ENCODE data around the gene PDGFA.
"Not testable (repeated sequence)": the region's sequence is repeated elsewhere in the genome, so short reads cannot be mapped to it uniquely, and the experiment has no call there.

Gene PDGFA

DNA sequence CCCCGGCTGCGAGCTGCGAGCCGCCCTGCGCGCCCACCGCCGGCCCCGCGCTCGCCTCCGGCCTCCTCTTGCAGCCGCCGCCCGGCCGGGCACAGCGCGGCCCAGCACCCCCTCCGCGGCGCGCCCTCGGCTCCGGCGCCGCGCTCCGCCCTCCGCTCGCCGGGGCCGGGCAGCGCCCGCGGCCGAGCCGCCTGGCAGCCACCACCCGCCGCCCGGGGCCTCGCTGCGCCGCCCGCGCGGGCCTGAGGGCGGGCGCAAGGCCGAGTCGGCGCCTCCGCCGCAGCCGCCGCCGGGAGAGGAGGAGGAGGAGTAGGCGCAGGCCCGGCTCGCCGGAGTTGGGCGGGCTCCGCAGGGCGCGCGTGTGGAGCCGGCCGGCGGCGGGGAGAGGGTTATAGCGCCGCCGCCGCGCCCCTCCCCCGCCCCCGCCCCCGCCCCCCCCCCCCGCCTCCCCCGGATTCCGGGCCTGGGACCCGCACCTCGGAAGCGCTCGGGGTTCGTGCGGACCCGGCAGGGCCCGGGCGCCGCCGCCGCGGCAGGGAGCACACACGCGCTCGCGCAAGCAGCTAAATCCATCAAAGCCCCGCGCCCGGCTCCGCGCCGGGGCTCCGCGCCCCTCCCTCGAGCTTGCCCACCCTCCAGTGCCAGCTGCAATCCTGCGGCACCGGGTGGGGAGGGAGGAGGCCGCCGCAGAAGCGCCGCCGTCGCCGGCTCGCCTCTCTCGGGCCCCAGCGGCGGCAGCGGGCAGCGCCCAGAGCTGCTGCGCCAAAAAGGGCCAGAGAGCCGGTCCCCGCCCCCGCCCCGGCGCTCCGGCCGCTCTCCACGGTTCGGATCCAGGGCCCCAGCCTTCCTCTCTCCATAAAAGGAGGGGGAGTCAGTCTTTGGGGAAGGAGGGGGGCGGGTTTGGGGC is at the start of gene PDGFA:
Gene PDGFA, minus strand, starts transcription at position 363 of the 907 bp plus-strand sequence. CDS start 845 bp downstream, outside the sequence.
- peak; percentile 79 for DNase-seq

DNA sequence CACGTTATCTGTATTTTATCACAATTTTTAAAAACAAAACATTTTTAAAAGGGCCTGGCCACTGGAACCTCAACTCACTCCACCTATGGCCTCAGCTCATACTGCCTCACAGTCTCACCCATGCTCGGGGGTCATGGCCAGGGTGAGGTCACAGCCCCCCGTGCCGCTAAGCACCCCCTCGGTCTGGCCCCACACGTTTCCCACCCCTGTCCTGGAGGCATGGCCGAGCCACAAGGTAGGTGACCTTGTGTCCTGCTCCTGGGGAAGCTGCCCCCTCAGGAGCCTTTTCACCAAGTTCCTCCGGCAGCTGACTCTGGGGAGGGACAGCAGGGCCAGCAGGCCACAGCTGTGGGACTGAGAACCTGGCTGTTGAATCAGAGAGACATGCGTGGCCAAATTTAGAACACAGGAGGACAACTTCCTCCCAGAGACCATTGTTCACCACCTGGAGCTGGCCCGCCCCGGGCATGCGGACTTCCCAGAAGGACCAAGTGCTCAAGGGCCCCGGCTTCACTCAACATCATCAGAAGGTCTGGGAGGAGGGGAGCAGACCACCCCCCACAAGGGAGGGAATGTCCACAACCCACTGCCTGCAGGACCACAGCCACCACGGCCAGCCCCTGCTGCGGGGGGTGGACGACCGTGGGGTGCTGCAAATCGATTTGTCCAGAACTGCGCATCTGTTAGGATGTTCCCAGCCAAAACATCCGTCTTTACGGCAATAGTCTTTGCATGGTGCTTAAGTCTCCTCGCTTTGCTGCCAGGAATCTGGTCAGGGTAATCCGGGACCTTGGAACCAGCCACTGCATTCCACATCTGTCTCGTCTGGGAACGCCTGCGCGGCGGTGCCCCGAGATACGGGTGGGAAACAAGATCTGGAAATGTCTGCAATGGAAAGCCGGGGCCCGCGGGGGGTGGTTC is 48.6 kb upstream of the PDGFA start:
- no peak for DNase-seq

DNA sequence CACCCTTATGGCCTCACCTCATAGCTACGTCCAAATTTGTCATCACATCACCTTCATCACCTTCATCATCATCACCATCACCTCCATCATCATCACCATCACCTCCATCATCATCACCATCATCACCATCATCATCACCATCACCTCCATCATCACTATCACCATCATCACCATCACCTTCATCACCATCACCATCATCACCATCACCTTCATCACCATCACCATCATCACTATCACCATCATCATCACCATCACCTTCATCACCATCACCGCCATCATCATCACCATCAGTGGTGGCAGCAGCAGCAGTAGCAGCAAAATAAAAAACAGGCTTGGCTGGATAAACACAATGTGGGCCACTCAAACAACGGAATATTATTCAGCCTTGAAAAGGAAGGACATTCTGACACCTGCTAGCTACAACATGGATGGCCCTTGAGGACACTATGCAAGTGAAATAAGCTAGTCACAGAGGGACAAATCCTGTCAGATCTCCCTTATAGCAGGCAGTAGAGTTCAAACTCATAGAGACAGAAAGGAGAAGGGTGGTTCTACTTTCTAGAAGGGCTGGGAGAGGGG is 47.7 kb upstream of the PDGFA start:
- DNase-seq = no peak

DNA sequence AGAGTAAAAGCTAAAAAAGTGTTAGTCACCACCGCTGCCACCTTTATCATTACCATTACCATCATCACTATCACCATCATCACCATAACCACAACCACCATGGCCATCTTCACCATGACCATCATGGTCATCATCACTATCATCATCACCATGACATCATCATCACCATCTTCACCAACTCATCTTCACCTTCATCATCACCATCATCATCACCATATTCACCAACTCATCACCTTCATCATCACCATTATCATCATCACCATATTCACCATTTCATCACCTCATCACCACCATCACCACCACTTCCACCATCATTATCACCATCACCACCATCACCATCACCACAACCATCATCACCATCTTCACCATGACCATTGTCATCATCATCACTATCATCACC is 46.5 kb upstream of the PDGFA start:
- DNase-seq = no peak

DNA sequence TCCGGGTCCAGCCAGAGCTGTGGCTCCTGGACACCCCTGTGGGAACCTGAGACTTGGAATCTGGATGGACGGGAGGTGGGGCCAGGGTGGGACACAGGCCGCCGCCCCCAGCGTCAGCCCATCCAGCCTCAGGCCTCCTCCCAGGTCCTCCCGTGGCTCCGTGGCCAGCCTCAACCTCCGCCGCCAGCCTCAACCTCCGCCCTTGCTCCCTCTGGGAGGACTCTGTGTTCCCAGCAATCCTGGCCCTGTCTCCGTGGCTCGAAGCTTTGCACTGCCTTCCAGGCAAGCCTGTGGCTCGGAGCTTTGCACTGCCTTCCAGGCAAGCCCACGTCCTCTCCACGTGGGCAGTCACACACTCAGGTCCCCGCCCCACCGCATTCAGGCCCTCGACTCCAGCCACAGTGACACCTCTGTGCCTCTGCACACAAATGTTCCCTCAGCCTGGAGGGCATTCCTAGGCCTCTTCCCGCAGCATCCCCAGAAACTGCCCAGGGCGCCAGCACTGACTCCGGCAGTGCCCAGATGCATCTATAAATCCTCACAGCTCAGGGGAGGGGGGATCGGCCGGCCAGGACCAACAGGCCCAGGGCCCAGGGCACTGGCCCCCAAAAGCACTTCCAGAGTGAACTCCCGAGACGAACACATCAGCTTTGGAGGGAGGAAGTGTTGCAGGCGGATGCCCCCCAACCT is 44.7 kb upstream of the PDGFA start:
- no peak for DNase-seq

DNA sequence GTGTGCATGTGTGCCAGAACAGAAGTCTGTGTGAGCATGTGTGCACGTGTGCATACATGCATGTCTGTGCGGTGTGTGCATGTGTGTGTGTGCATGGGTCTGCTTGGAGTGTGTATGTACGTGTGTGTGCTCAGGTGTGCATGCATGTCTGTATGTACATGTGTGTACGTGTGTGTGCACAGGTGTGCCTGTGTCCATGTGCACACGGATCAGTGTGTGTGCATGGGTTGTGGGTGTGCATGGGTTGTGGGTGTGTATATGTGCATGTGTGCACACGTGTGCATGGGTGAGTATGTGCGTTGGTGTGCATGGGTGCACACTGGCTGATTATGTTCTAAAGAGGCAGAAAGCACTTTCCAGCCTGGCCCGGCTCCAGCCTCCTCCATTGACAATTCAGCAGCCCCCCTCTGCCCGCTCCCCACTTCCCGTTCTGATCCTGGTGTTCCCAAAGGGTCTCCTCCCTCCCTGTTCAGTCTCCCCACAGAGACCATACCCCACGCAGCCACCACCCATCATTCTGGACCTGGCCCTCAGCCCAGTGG is 44.1 kb upstream of the PDGFA start:
- DNase-seq = no peak

DNA sequence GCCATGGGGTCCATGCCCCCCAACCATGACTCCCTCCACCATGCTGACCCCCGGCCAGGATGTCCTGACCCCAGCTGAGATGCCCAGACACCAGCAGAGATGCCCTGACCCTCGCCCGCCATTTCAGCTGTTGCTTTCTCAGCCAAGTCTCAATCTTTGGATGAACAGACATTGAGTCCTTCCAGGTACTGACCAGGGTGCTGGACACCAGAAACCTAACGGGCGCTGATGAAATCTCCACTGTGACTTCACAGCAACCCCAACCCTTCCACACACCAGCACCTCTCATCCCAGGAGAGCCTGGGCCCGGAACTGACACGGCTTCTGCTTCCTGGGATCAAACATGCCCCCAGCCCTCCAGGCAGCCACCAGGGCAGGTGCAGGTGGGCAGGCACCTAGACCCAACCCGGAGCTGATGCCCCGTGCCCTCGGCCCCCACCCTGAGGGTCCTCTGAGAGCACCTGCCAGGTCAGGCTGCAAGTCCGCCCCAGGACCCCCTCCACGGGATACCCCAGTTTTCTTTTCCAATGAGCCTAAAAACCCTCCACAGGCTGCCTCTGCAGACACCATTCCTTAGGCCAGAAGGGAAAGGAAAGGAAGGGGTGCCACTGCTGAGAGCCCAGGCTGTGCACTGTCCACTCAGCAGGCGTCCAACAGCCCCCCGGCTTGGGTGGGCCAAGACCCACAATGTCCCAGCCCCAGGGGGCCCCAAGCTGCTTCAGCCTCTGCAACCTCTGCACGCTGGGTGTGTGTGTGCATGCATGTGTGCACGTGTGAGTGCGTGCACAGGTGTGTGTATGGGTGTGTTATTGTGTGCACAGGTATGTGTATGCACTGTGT is 43.4 kb upstream of the PDGFA start:
- DNase-seq = no peak

DNA sequence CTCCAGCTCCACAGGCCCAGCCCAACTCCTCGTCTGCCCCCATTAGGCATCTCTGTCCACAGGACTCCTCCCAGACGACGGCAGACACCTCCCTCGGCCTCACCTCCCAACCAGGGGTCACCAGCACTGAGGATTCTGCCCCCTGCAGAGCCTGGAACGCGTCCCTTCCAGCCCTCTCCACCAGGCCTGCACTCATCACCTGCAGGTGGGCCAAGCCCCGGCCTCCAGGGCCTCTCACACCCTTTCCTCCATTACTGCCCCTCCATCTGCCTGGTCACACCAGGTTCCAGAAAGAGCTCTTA is 42.7 kb upstream of the PDGFA start:
- no peak for DNase-seq

DNA sequence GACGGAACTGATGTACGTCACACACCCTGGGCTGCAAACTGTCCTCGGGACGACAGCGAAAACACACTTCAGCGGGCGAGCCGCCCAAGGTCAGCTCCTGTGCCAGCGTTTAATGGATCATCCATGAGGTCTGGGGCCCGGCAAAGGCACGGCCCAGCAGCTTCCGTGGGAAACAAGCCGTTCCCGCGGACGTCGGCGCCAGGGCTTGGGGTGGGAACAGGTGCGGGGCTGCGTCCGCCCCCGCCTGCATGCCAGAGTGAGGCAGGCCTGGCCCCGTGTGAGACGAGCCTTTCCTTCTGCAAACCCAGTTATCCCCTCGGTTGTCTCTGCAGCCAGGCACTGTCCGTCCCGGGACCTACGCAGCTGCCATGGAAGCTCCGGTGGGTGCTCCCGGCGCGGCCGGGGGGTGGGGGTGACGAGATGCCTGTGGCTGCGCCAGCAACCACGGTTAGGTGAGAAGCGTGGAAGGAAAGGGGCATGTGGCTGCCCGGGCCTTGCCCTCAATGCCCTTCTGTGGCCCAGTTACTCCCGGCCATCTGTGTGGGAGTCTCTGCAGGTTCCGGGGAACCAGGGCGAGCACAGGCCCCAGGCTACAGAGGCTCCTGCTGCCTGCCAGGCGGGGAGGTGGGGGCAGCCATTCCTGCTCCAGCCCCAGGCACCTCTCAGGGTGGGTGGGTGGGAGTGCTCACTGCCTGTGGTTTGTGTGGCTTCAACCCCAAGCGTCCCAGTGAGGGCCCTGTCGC is 42.2 kb upstream of the PDGFA start:
- no peak for DNase-seq

DNA sequence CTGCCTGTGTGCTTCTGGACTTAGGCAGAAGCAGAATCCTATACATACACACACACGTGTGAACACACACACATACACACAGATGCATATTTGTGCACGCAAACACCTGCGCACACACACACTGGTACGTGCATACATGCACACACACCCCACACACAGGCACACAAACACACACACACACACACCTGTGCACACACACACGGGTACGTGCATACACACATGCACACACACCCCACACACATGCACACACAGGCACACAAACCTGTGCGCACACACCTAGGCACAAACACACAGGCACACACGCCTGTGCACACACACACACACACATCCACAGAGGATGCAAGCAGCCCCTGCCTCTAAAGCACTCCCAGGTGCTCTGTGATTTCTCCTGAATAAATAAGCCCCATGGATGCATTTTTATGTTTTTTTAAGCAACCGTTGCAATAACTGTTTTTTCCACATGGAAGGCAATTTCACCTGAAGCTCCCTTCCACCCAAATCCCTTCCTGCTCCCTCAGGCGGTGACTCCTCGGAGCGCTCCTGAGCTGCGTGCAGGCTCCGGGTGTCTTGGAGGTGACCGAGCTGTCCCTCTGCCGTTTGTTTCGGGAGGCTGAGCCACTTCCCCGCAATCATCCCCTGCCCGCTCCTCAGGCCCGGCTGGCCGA is 41.5 kb upstream of the PDGFA start:
- no peak for DNase-seq

DNA sequence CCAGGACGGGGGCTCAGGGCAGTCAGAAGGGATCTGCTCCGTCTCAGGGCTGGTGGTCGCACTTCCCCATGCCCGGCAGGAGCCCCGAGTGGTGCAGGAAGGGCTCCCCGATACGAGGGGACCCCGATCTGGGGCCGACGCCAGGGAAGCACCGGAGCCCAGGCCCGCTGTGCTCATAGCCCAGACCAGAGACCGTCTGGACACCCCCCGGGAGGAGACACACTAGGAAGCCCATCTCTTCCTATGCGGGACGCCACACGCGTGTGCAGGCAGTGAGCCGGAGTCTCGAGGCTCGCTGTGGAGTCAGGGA is 39.7 kb upstream of the PDGFA start:
- no peak for DNase-seq

DNA sequence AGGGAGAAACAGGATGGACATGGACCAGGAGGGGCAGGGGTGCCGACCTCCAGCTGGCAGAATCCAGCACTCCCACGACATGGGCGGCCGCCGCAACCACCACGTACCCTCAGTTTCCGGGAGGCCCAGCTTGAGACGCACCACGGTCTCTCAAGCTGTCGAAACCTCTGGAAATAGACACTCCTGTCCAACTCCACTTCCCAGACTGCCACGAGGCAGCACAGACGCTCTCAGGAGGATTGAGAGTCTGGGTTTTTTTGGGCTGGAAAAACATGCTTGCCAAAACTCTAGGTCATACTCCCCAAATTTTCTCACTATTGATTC is 37.9 kb upstream of the PDGFA start:
- DNase-seq = no peak

DNA sequence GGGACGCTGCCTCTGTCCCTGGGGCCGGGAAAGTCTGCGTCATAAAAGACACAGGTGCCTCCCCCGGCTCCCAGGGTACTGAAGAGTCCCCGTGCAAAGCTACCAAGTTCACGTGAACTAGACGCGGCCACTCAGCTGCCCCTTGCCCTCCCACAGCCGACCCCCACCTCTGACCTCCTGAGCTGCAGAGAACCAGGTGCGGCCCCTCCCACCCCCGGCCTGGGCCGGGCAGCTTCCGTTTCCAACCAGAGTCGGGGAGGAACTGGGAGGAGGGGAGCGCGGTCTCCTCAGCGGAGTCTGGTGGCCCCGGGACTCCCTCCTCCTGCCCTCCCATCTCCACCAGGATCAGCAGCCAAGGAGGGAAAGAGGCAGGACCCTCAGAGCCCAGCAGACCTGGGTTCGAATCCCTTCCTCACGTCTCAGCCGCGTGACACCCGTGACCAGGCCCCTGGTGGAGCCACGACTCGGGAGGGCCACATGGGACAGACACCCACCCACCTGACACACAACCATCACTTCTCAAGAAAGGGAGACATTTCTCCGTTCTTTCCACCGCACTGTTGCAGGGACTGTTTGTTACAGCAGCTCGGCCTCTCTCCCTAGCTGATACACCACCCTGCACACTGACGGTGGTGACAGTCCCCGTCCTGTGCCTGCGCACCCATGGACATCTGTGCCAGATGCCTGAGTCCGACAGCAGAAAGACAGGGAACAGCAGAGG is 37.4 kb upstream of the PDGFA start:
- DNase-seq = no peak

DNA sequence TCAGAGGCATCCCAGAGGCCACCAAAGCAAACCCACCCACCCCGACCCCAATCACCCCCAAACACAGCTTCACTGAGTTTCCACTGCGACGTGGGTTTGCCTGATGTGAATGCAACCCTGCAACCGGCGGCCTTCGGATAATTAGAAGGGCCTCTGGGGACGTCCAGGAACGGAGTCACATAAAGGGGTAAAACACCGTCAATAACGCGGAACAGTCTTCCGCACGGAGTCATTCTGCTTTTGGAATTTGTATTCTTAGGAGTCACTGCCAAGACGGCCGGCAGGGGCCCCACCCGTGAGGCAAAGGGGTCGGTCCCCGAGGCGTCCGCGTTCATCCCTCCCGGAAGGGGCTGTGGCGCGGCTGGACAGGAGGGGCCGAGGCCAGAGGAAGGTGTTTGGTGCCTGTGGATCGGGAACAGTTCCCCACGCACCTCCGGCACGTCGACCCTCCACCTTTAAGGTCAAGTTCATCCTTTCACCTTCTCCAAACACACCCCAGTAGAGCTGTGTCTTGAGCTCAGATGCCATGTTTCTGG is 36.7 kb upstream of the PDGFA start:
- no peak for DNase-seq

DNA sequence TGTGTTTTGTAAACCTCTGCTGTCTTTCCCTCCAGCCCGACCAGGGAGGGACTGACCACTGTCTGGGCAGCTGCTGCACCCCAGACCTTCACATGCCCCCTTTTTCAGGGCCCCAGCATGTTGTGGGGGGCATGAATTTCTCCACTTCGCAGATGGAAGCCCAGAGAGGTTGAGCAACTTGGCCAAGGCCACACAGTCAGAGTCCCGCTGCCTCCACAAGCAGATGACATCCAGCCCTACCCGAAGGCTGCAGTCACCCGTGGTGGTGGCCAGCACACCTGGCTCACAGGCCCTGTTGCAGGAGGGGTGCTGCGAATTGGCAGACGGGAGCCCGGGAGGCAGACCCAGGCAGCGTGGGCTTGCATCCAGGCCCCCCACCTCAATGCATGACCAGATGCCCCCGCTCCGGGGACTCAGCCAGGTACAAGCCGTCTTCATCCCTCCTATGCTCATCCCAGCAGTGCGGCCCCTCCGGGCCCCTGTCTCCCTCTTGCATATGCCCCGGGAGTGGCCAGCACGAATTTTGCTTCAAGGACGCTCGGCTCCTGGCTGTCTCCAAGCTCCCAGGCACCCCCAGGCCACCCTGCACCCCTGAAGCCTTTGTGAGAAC is 36.0 kb upstream of the PDGFA start:
- no peak for DNase-seq

DNA sequence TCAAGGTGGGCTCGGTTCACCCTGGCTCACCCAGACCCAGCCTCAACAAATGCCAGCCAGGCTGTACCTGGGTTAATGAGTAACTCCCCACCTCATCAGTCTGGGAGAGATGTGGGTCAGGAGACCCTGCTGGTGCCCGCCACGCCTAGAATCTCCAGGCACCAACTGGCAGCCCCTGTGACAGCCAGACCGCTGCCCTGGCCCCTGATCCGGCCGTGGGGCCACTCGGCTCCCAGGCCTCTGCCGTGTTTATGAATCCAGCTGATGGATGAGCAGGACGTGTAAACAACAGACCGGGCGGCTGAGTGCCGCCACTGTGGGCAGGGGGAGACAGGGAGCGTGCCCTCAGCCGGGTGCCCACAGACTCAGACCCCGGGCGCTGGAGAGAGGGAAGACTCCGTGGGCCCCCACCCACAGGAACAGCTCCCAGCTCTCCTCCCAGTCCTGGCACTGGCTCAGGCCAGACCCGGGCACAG is 34.0 kb upstream of the PDGFA start:
- peak; percentile 75 for DNase-seq

DNA sequence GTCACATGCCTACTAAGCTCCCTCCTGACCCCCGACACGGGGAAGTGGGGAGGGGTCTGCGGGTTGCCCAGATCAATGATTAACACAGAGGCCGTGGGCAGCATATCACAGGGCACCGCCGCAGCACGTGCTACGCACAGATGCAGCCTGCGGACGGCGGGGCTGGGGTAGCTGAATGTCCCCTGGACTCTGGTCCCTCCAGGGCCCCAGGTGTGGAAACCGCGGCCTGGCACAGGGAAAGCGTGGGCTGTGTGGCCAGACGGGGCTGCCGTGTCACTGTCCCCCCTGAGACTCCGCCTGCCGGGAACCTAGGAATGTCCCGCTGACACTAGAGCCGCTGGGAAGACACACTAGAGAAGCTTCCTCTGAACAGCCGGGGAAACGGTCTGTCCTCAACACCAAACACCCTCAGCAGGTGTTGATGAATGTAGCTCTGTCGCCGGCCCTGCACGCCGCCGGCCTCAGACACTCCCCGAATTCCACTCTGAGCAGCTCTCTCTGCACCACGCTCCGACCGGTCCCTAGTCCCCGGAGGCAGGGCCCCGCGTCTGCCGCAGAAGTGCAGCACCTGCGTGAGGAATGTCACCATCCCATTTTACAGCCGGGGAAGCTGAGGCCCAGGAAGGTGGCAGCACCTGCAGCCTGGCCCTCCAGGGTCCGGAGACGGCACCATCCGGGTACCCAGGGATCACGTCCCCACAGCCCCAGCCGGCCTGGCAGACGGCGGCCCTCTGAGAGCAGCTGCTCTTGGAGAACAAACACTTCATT is 33.4 kb upstream of the PDGFA start:
- DNase-seq = peak; percentile 75

DNA sequence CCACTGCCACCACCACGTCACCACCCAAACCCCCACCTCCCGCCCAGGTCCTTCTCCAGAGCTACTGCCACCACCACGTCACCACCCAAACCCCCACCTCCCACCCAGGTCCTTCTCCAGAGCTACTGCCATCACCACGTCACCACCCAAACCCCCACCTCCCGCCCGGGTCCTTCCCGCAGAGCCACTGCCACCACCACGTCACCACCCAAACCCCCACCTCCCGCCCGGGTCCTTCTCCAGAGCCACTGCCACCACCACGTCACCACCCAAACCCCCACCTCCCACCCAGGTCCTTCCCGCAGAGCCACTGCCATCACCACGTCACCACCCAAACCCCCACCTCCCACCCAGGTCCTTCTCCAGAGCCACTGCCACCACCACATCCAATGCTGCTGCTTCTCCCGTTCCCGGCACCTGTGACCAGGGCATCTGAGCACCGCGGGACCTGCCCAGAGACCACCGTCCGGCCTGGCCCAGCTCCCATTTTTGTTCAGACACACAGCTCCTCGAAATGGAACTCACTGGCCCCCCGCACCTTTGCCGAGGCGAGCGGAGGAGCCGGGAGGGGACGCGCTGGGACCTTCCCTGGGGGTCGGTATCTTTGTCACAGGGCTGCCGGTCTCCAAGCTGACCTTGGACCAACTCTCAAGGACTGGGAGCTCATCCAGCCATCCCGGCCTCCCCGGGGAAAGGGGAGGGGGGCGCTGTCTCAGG is 32.7 kb upstream of the PDGFA start:
- not testable (repeated sequence) for DNase-seq
